Activated T-cell treated with anti-CD3 and anti-CD28 coated beads, Interleukin-2, amount 50 U/mL, for 4 hours (primary cell): ENCODE data around the gene TBC1D12. TPM values are rescaled to one million over a fixed set of nuclear protein-coding genes. Genes with fewer than 3 reads are reported as not detected.

Experiments
- ATAC-seq, 2 donors: fragments of 200-7000 bp; cut with Tn5 transposase; one replicate each; pipeline ENCODE4 v1.10.0; 2021
- DNase-seq: peaks from one replicate; pipeline ENCODE4 v3.0.0-alpha.2; 2020
- H3K27me3 Mint-ChIP-seq: one replicate; pipeline ENCODE4 v1.8.0; 2021; ENCODE audit warnings: low read depth, mixed read lengths
- H3K36me3 Mint-ChIP-seq: one replicate; pipeline ENCODE4 v1.8.0; 2022; ENCODE audit warnings: mixed read lengths; ENCODE audit not compliant: insufficient read depth
- H3K4me1 Mint-ChIP-seq: one replicate; pipeline ENCODE4 v1.8.0; 2021; ENCODE audit warnings: low read depth, mixed read lengths
- H3K4me3 Mint-ChIP-seq: one replicate; pipeline ENCODE4 v1.8.0; 2021; ENCODE audit warnings: mild to moderate bottlenecking, moderate library complexity, mixed read lengths
- H3K9me3 Mint-ChIP-seq: one replicate; pipeline ENCODE4 v1.8.0; 2021; ENCODE audit warnings: mixed read lengths
- total RNA-seq, 3 donors: library from RNA; stranded (reverse); gene quantifications; one replicate each; pipeline ENCODE4 v1.2.1, GENCODE V29; 2021

The TBC1D12 gene
- total RNA-seq = under 1 TPM; 0.27 to 0.38 (median 0.32) TPM

- peak; percentile 7 for DNase-seq
- Mint-ChIP-seq H3K9me3 (no peaks in the 10 kb centered on the region), H3K36me3 (no peaks in the 10 kb centered on the region), H3K4me3 (peak within 1 kb of the TSS; percentile 47), H3K4me1 (peaks cover 8% of the 10 kb centered on the region), H3K27me3 (peaks cover 70% of the 10 kb centered on the region)
- peak; percentile 74 to 77 for ATAC-seq
Observed at GRCh38 chr10:94402204-94402842, at the start of gene TBC1D12. Gene TBC1D12, plus strand, starts transcription at chr10:94402541. Its CDS starts 73 bp downstream, at chr10:94402614.

- peaks cover 45% of the 10 kb centered on the region for H3K36me3 Mint-ChIP-seq
Observed at GRCh38 chr10:94353336-94353735, 49.0 kb upstream of the TBC1D12 start.

GRCh38 chr10:94355841-94356240 lies 46.5 kb upstream of the TBC1D12 start:
- peaks cover 19% of the 10 kb centered on the region for H3K4me1 Mint-ChIP-seq
- DNase-seq (no peak), ATAC-seq (no peak)
- H3K4me3 Mint-ChIP-seq = no peak overlapping the region
- H3K36me3 Mint-ChIP-seq = peaks cover 51% of the 10 kb centered on the region
- H3K27me3 Mint-ChIP-seq = no peaks in the 10 kb centered on the region
- H3K9me3 Mint-ChIP-seq = no peaks in the 10 kb centered on the region

More at GRCh38 chr10:94353336-94353735, 49.0 kb upstream of the TBC1D12 start:
- no peak for ATAC-seq
- no peaks in the 10 kb centered on the region for H3K27me3 Mint-ChIP-seq
- H3K9me3 Mint-ChIP-seq = no peaks in the 10 kb centered on the region
- peaks cover 2% of the 10 kb centered on the region for H3K4me1 Mint-ChIP-seq
- no peak for DNase-seq
- H3K4me3 Mint-ChIP-seq = no peak overlapping the region

GRCh38 chr10:94357193-94357592 lies 45.1 kb upstream of the TBC1D12 start:
- peaks cover 51% of the 10 kb centered on the region for H3K36me3 Mint-ChIP-seq
- H3K4me1 Mint-ChIP-seq = peaks cover 27% of the 10 kb centered on the region
- no peak overlapping the region for H3K4me3 Mint-ChIP-seq
- no peak for ATAC-seq
- DNase-seq = no peak
- H3K27me3 Mint-ChIP-seq = no peaks in the 10 kb centered on the region
- H3K9me3 Mint-ChIP-seq = no peaks in the 10 kb centered on the region

- no peak overlapping the region for H3K4me3 Mint-ChIP-seq
- no peak for DNase-seq
- no peaks in the 10 kb centered on the region for H3K9me3 Mint-ChIP-seq
- peaks cover 30% of the 10 kb centered on the region for H3K4me1 Mint-ChIP-seq
- ATAC-seq = no peak
- peaks cover 46% of the 10 kb centered on the region for H3K36me3 Mint-ChIP-seq
- no peaks in the 10 kb centered on the region for H3K27me3 Mint-ChIP-seq
Observed at GRCh38 chr10:94358480-94358879, 43.9 kb upstream of the TBC1D12 start.

GRCh38 chr10:94361171-94361794 lies 41.1 kb upstream of the TBC1D12 start:
- Mint-ChIP-seq H3K9me3 (no peaks in the 10 kb centered on the region), H3K27me3 (no peaks in the 10 kb centered on the region), H3K4me3 (peak overlapping the region; percentile 97), H3K36me3 (peaks cover 37% of the 10 kb centered on the region), H3K4me1 (peaks cover 30% of the 10 kb centered on the region)
- DNase-seq = no peak
- no peak for ATAC-seq

- H3K4me1 Mint-ChIP-seq = peaks cover 30% of the 10 kb centered on the region
- H3K9me3 Mint-ChIP-seq = no peaks in the 10 kb centered on the region
- ATAC-seq = peak; percentile 96 to 98
- peak within 1 kb of the TSS; percentile 97 for H3K4me3 Mint-ChIP-seq
- peak; percentile 92 for DNase-seq
- H3K36me3 Mint-ChIP-seq = peaks cover 27% of the 10 kb centered on the region
- no peaks in the 10 kb centered on the region for H3K27me3 Mint-ChIP-seq
Observed at GRCh38 chr10:94362360-94363250, 39.7 kb upstream of the TBC1D12 start, which contains the start of gene NOC3L. Gene NOC3L, minus strand, starts transcription at chr10:94362939. Its CDS starts 101 bp downstream, at chr10:94362838.

- H3K36me3 Mint-ChIP-seq = peaks cover 21% of the 10 kb centered on the region
- peak in 1 of 2 donors; percentile 8 for ATAC-seq
- peak overlapping the region; percentile 97 for H3K4me3 Mint-ChIP-seq
- no peak for DNase-seq
- H3K4me1 Mint-ChIP-seq = peaks cover 28% of the 10 kb centered on the region
- H3K9me3 Mint-ChIP-seq = no peaks in the 10 kb centered on the region
- no peaks in the 10 kb centered on the region for H3K27me3 Mint-ChIP-seq
Observed at GRCh38 chr10:94363251-94363565, 39.1 kb upstream of the TBC1D12 start.

- ATAC-seq (no peak), DNase-seq (no peak)
- Mint-ChIP-seq H3K27me3 (peaks cover 2% of the 10 kb centered on the region), H3K4me3 (peak overlapping the region; percentile 16), H3K9me3 (no peaks in the 10 kb centered on the region), H3K4me1 (peaks cover 18% of the 10 kb centered on the region), H3K36me3 (peaks cover 11% of the 10 kb centered on the region)
Observed at GRCh38 chr10:94364482-94364881, 37.9 kb upstream of the TBC1D12 start.

- peaks cover 13% of the 10 kb centered on the region for H3K27me3 Mint-ChIP-seq
- ATAC-seq (no peak), DNase-seq (no peak)
- H3K4me3 Mint-ChIP-seq = no peak overlapping the region
- no peaks in the 10 kb centered on the region for H3K9me3 Mint-ChIP-seq
- peaks cover 7% of the 10 kb centered on the region for H3K4me1 Mint-ChIP-seq
- H3K36me3 Mint-ChIP-seq = peaks cover under 1% of the 10 kb centered on the region
Observed at GRCh38 chr10:94366382-94366781, 36.0 kb upstream of the TBC1D12 start.

GRCh38 chr10:94370501-94370900 lies 31.8 kb upstream of the TBC1D12 start:
- H3K4me1 Mint-ChIP-seq = no peaks in the 10 kb centered on the region
- ATAC-seq (no peak), DNase-seq (no peak)
- no peaks in the 10 kb centered on the region for H3K36me3 Mint-ChIP-seq
- H3K9me3 Mint-ChIP-seq = no peaks in the 10 kb centered on the region
- peaks cover 40% of the 10 kb centered on the region for H3K27me3 Mint-ChIP-seq
- no peak overlapping the region for H3K4me3 Mint-ChIP-seq

- DNase-seq (no peak), ATAC-seq (no peak)
- no peaks in the 10 kb centered on the region for H3K36me3 Mint-ChIP-seq
- no peak overlapping the region for H3K4me3 Mint-ChIP-seq
- no peaks in the 10 kb centered on the region for H3K9me3 Mint-ChIP-seq
- no peaks in the 10 kb centered on the region for H3K4me1 Mint-ChIP-seq
- H3K27me3 Mint-ChIP-seq = peaks cover 46% of the 10 kb centered on the region
Observed at GRCh38 chr10:94375374-94375773, 27.0 kb upstream of the TBC1D12 start.

- no peaks in the 10 kb centered on the region for H3K4me1 Mint-ChIP-seq
- H3K4me3 Mint-ChIP-seq = no peak overlapping the region
- peaks cover 34% of the 10 kb centered on the region for H3K27me3 Mint-ChIP-seq
- no peaks in the 10 kb centered on the region for H3K9me3 Mint-ChIP-seq
- DNase-seq = no peak
- ATAC-seq = no peak
- H3K36me3 Mint-ChIP-seq = no peaks in the 10 kb centered on the region
Observed at GRCh38 chr10:94376865-94377264, 25.5 kb upstream of the TBC1D12 start.

GRCh38 chr10:94383530-94383929 lies 18.8 kb upstream of the TBC1D12 start:
- Mint-ChIP-seq H3K4me3 (no peak overlapping the region), H3K36me3 (no peaks in the 10 kb centered on the region), H3K4me1 (no peaks in the 10 kb centered on the region), H3K27me3 (peaks cover 2% of the 10 kb centered on the region), H3K9me3 (no peaks in the 10 kb centered on the region)
- no peak for DNase-seq
- ATAC-seq = no peak
